Measurements from ENCODE around the gene FANCC. TPM values are rescaled to one million over a fixed set of nuclear protein-coding genes. Genes with fewer than 3 reads are reported as not detected.

Gene FANCC
- total and polyA plus RNA-seq, 2 of the 4 experiments (the other 2 are of a cell fraction): 4.7 to 6.3 TPM

DNA sequence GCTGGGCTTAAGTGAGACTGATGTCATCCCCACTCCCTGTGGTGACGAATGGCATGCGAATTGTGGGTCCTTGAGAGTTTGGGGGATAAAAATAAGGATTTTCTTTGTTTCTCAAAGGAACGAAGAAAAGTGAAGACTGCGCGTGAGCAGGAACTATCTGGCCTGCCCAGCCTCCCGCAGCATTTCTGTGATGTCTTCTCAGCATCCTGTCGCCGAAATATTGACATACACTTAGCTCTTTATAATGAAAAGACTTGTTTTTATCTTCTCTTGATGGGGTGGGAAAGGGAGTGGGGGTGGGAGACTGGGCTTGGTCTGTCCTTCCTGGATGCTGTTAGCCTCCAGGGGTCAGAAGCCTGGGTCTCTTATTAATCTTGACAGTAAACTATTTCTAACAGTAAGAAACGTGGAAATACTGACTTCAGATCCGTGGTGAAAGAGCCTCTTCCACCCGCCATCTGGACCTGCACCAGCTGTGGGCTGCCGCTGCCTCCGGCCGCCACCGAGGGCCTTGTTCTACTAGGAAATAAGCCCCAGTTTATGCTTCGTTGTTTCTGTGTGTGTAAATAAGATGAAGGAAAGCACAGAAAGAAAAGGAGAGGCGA is 239.6 kb downstream of the FANCC start:
- TF ChIP-seq RAD21 (IDR thresholded peaks at IDR 0.05; ENCODE audit: low read length) (no peak), CHD1 (IDR thresholded peaks at IDR 0.05; ENCODE audit: low read depth, low read length) (no peak), POLR2A (IDR thresholded peaks at IDR 0.05; ENCODE audit: low read depth, low read length) (no peak), CTCF (conservative IDR thresholded peaks at IDR 0.05; ENCODE audit: low read depth, low read length) (no peak), BHLHE40 (IDR thresholded peaks at IDR 0.05; ENCODE audit: low read depth, low read length) (no peak)
- TF ChIP-seq, protein P1, sequence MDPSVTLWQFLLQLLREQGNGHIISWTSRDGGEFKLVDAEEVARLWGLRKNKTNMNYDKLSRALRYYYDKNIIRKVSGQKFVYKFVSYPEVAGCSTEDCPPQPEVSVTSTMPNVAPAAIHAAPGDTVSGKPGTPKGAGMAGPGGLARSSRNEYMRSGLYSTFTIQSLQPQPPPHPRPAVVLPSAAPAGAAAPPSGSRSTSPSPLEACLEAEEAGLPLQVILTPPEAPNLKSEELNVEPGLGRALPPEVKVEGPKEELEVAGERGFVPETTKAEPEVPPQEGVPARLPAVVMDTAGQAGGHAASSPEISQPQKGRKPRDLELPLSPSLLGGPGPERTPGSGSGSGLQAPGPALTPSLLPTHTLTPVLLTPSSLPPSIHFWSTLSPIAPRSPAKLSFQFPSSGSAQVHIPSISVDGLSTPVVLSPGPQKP (IDR thresholded peaks at IDR 0.05; ENCODE audit: borderline replicate concordance, low read depth, low read length): no peak
- Histone ChIP-seq H2AFZ (replicated peaks; ENCODE audit: low read length, poor library complexity) (no peak overlapping the region), H3K9ac (ENCODE audit: low read depth, low read length) (no peak overlapping the region), H4K20me1 (ENCODE audit: insufficient read depth, low read length) (peaks cover 90% of the 10 kb centered on the region), H4K8ac (ENCODE audit: low read depth in 2 of 2, low read length in 2 of 2) (peak overlapping the region in 1 of 2 experiments; percentile 27; a peak in 1 of 4 replicates), H2AK5ac (ENCODE audit: low read depth, low read length) (no peak overlapping the region), H2BK20ac (ENCODE audit: low read depth, low read length) (no peak overlapping the region), H4K91ac (ENCODE audit: insufficient read depth, low read depth, low read length) (no peak overlapping the region), H2BK5ac (ENCODE audit: low read depth, low read length, poor library complexity, severe bottlenecking) (no peak overlapping the region), H3K4me2 (ENCODE audit: low read depth, low read length) (no peak overlapping the region), H3K4me1 (ENCODE audit: control insufficient read depth, insufficient read depth, low read length) (peaks cover 19% of the 10 kb centered on the region), H3K18ac (ENCODE audit: low read depth, low read length) (no peak overlapping the region), H3K27me3 (ENCODE audit: control insufficient read depth, insufficient read depth, low read length) (no peaks in the 10 kb centered on the region), H3K36me3 (ENCODE audit: control insufficient read depth, insufficient read depth, low read length) (peaks cover 59% of the 10 kb centered on the region), H2AK9ac (replicated peaks; ENCODE audit: low read depth, low read length, poor library complexity) (no peak overlapping the region), H3K56ac (ENCODE audit: extremely low read depth, insufficient read depth, low read length) (no peak overlapping the region), H2BK120ac (ENCODE audit: low read depth, low read length) (no peak overlapping the region), H3K9me3 (ENCODE audit: control insufficient read depth, insufficient read depth, low read length) (no peaks in the 10 kb centered on the region), H2BK15ac (ENCODE audit: low read depth, low read length) (no peak overlapping the region), H3K27ac (ENCODE audit: insufficient read depth, low read length) (no peak overlapping the region), H3K79me1 (ENCODE audit: low read depth in 1 of 2, low read length in 2 of 2) (peaks cover 39 to 95% of the 10 kb centered on the region in 2 experiments), H4K5ac (ENCODE audit: low read depth, low read length) (no peak overlapping the region), H3K4me3 (ENCODE audit: insufficient read depth, low read depth, low read length) (no peak overlapping the region), H3K23ac (ENCODE audit: low read depth, low read length) (peak overlapping the region; percentile 59; the same call in 1 of the 2 replicates), H3K4ac (ENCODE audit: low read depth, low read length) (peak overlapping the region; percentile 45; the same call in 1 of the 2 replicates), H3K14ac (replicated peaks; ENCODE audit: low read depth, low read length) (0 out of 2 replicates have a peak overlapping the region, but pooled peaks have one; percentile 42), H3K9me1 (ENCODE audit: insufficient read depth, low read length) (peaks cover 26% of the 10 kb centered on the region)
- ChIA-PET CTCF (interaction anchor here (0.9 to 1.4 kb wide), 2 partner anchors 11 to 128 kb away, joined by 3 read pairs; no protein-coding TSS in a partner anchor), POLR2A (ENCODE audit: unreplicated experiment) (no interaction called here)
- WGBS, 2 experiments (ENCODE audit: extremely low coverage in 2 of 2, insufficient read length in 1 of 2): no CpG with 5 or more reads among the region's 17 CpGs
- no TSS peak for BruUV-seq (replicated peaks)
- dilution Hi-C loops (cut with HindIII; ENCODE audit: low sequenced_read_pairs, unreplicated experiment) (no loop called here), in situ Hi-C loops (cut with MboI; ENCODE audit: low sequenced_read_pairs) (no loop called here), intact Hi-C loops (cut with micrococcal nuclease) (loop anchor here (5.0 kb wide), 1 partner anchor 396 kb away; no protein-coding TSS in a partner anchor)
- DNase-seq (no peak), ATAC-seq (ENCODE audit: low read depth) (no peak)

Measured in IMR-90 (cell line).